Caco-2 (cell line): ENCODE results near the gene KCNQ5. TPM values are rescaled to one million over a fixed set of nuclear protein-coding genes. Genes with fewer than 3 reads are reported as not detected.

ENCODE experiments used
- BruUV-seq: library from RNA; stranded (reverse); fragments of 400-500 nt; replicated peaks from 2 replicates; lab custom pipeline; 2021; lab: Mats Ljungman, UMichigan
- CTCF ChIA-PET: fragments of 300-600 bp; sonication (Branson Sonifier 250); formaldehyde crosslinking; loops from one replicate; lab custom pipeline; 2022; ENCODE audit warnings: antibody characterized with exemption; lab: Charles Lee
- POLR2A ChIA-PET: fragments of 300-600 bp; sonication (Branson Sonifier 250); formaldehyde crosslinking; loops from one replicate; lab custom pipeline; 2022; ENCODE audit warnings: antibody characterized with exemption; lab: Charles Lee
- DNase-seq, 2 experiments: peaks; one replicate each; pipeline versions ENCODE4 v3.0.0 to v3.0.0-alpha.2; 2020 to 2022
- H3K27me3 ChIP-seq: replicated peaks from 2 replicates; pipeline ENCODE4 v1.6.0; 2011; ENCODE audit warnings: low read length; ENCODE audit not compliant: control insufficient read depth, insufficient read depth
- H3K36me3 ChIP-seq: 2 replicates; pipeline ENCODE4 v1.5.1; 2011; ENCODE audit warnings: low read length; ENCODE audit not compliant: control insufficient read depth, insufficient read depth
- H3K4me1 ChIP-seq: fragments of 250-450 bp; sonication (Bioruptor Pico); 2 replicates; pipeline ENCODE4 v1.5.1; 2020; ENCODE audit warnings: mild to moderate bottlenecking
- H3K4me3 ChIP-seq: 2 replicates; pipeline ENCODE4 v1.5.1; 2011; ENCODE audit warnings: low read depth, mild to moderate bottlenecking, control low read depth, low read length
- H3K9me3 ChIP-seq: fragments of 250-450 bp; sonication (Bioruptor Pico); 2 replicates; pipeline ENCODE4 v1.5.1; 2020; ENCODE audit warnings: mild to moderate bottlenecking, moderate library complexity
- H3K27ac Mint-ChIP-seq: one replicate; pipeline ENCODE4 v1.8.0; 2022; ENCODE audit warnings: mixed read lengths; ENCODE audit not compliant: unreplicated experiment
- H3K27me3 Mint-ChIP-seq: one replicate; pipeline ENCODE4 v1.8.0; 2022; ENCODE audit warnings: mixed read lengths; ENCODE audit not compliant: insufficient read depth, unreplicated experiment
- H3K36me3 Mint-ChIP-seq: one replicate; pipeline ENCODE4 v1.8.0; 2022; ENCODE audit warnings: mild to moderate bottlenecking, mixed read lengths; ENCODE audit not compliant: insufficient read depth, unreplicated experiment
- H3K4me1 Mint-ChIP-seq: one replicate; pipeline ENCODE4 v1.8.0; 2022; ENCODE audit warnings: low read depth, mixed read lengths; ENCODE audit not compliant: unreplicated experiment
- H3K4me3 Mint-ChIP-seq: one replicate; pipeline ENCODE4 v1.8.0; 2022; ENCODE audit warnings: mild to moderate bottlenecking, moderate library complexity, mixed read lengths; ENCODE audit not compliant: unreplicated experiment
- H3K9me3 Mint-ChIP-seq: one replicate; pipeline ENCODE4 v1.8.0; 2022; ENCODE audit warnings: mixed read lengths; ENCODE audit not compliant: unreplicated experiment
- CTCF ChIP-seq, 2 experiments: fragments of 200-600 bp in 1 of 2; IDR thresholded peaks; 1 replicate in 1 of 2; 2 replicates in 1 of 2; pipeline versions ENCODE4 v1.5.1 to v1.8.0; 2011 to 2022; ENCODE audit warnings: antibody characterized with exemption in 1 of 2, control low read depth in 1 of 2, inconsistent platforms in 1 of 2, low read depth in 1 of 2, low read length in 1 of 2, mild to moderate bottlenecking in 1 of 2, moderate library complexity in 1 of 2; ENCODE audit not compliant: insufficient read depth in 1 of 2, severe bottlenecking in 1 of 2, unreplicated experiment in 1 of 2
- intact Hi-C: fragments of 100-400 bp; cut with micrococcal nuclease; formaldehyde crosslinking; loops from one replicate; pipeline ENCODE4 v1.10.0; 2022; ENCODE audit not compliant: unreplicated experiment
- total RNA-seq: library from RNA; stranded (reverse); gene quantifications from 2 replicates; pipeline ENCODE4 v1.2.3, GENCODE V29; 2022

KCNQ5 gene
- total RNA-seq, 1 experiment from 2014 or later = 0.20 TPM

DNA sequence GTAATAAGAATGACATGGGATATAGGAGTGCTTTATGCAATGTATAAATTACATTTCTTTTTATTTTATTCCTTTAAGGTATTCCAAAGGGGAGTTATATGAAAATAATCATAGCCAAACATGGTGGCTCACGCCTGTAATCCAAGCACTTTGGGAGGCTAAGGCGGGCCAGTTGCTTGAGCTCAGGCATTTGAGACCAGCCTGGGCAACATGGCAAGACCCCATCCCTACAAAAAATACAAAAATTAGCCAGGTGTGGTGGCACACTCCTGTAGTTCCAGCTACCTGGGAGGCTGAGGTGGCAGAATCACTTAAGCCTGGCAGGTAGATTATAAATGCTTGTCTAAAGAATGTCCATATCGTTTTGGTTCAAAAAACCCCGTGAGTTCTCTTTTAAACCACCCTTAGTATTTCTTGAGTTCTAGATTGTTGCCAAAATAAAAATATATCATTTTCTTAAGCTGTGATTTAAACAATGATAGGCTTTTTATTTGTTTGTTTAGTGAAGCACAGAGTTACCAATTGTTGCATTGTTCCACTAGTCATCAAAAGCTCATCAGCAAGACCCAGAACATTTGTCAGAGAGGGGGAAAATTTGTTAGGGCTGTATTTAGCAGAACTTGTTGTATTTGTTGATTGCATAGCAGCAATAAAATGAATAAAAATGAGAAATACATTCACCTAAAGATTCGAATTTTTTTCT, 457.2 kb downstream of the KCNQ5 start:
- H3K36me3 ChIP-seq = no peaks in the 10 kb centered on the region
- Mint-ChIP-seq H3K4me1 (peaks cover 4% of the 10 kb centered on the region), H3K27me3 (no peaks in the 10 kb centered on the region), H3K36me3 (no peaks in the 10 kb centered on the region), H3K9me3 (no peaks in the 10 kb centered on the region), H3K4me3 (no peak overlapping the region), H3K27ac (no peak overlapping the region)
- no peaks in the 10 kb centered on the region; the same call in 1 of the 2 replicates for H3K27me3 ChIP-seq
- POLR2A ChIA-PET = no interaction called here
- TF ChIP-seq CTCF (IDR thresholded peaks at IDR 0.05; ENCODE audit: insufficient read depth in 1 of 2, low read depth in 1 of 2, low read length in 1 of 2, severe bottlenecking in 1 of 2, unreplicated experiment in 1 of 2) = no peak
- intact Hi-C loops = no loop called here
- no peak overlapping the region for H3K4me3 ChIP-seq
- H3K4me1 ChIP-seq = peaks cover 19% of the 10 kb centered on the region
- BruUV-seq = no TSS peak
- DNase-seq = no peak
- H3K9me3 ChIP-seq = no peaks in the 10 kb centered on the region
- CTCF ChIA-PET = no interaction called here

DNA sequence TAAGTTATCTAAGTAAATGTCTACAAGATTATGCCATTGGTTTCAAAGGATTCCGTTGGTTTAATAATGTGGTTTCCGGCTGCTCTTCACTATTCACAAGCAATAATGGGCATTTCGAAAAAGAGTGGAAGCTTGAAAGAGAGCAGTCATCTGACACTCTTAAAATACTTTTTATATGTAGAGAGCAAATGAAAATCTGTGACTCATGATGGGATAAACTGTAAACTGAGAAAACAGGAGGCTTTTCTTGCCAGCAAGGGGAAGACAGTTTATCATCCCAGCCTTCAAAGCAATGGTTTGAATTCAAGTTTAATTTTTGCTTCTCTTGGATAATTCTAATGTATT, 457.7 kb downstream of the KCNQ5 start:
- peaks cover 4% of the 10 kb centered on the region for H3K4me1 Mint-ChIP-seq
- intact Hi-C loops = no loop called here
- no peak for TF ChIP-seq CTCF (IDR thresholded peaks at IDR 0.05; ENCODE audit: insufficient read depth in 1 of 2, low read depth in 1 of 2, low read length in 1 of 2, severe bottlenecking in 1 of 2, unreplicated experiment in 1 of 2)
- no peaks in the 10 kb centered on the region for H3K9me3 ChIP-seq
- ChIA-PET POLR2A (no interaction called here), CTCF (no interaction called here)
- no peaks in the 10 kb centered on the region for H3K27me3 Mint-ChIP-seq
- H3K27me3 ChIP-seq = no peaks in the 10 kb centered on the region; the same call in 1 of the 2 replicates
- H3K4me3 Mint-ChIP-seq = no peak overlapping the region
- DNase-seq = no peak
- H3K4me1 ChIP-seq = peaks cover 19% of the 10 kb centered on the region
- no TSS peak for BruUV-seq
- H3K9me3 Mint-ChIP-seq = no peaks in the 10 kb centered on the region
- no peak overlapping the region for H3K27ac Mint-ChIP-seq
- no peaks in the 10 kb centered on the region for H3K36me3 Mint-ChIP-seq
- H3K4me3 ChIP-seq = no peak overlapping the region
- H3K36me3 ChIP-seq = no peaks in the 10 kb centered on the region

- no peaks in the 10 kb centered on the region for H3K36me3 ChIP-seq
- intact Hi-C loops = no loop called here
- no TSS peak for BruUV-seq
- Mint-ChIP-seq H3K27me3 (no peaks in the 10 kb centered on the region), H3K36me3 (no peaks in the 10 kb centered on the region), H3K27ac (no peak overlapping the region), H3K9me3 (no peaks in the 10 kb centered on the region), H3K4me1 (peaks cover 4% of the 10 kb centered on the region), H3K4me3 (no peak overlapping the region)
- H3K9me3 ChIP-seq = no peaks in the 10 kb centered on the region
- no peak overlapping the region for H3K4me3 ChIP-seq
- POLR2A ChIA-PET = no interaction called here
- no peaks in the 10 kb centered on the region; the same call in 1 of the 2 replicates for H3K27me3 ChIP-seq
- DNase-seq = no peak
- peaks cover 19% of the 10 kb centered on the region for H3K4me1 ChIP-seq
- TF ChIP-seq CTCF (IDR thresholded peaks at IDR 0.05; ENCODE audit: insufficient read depth in 1 of 2, low read depth in 1 of 2, low read length in 1 of 2, severe bottlenecking in 1 of 2, unreplicated experiment in 1 of 2) = no peak
- CTCF ChIA-PET = no interaction called here
Observed at GRCh38 chr6:73079978-73080377, 458.1 kb downstream of the KCNQ5 start.
